PC-9 (cell line): Measurements from ENCODE around the gene M1AP.

Source experiments
- CTCF ChIP-seq: fragments of 200-600 bp; sonication (generic); conservative IDR thresholded peaks from 2 replicates; pipeline ENCODE4 v1.6.1; 2017; ENCODE audit warnings: mixed run types, antibody characterized with exemption, mild to moderate bottlenecking, moderate library complexity
- EZH2 ChIP-seq: fragments of 200-600 bp; sonication (generic); IDR thresholded peaks from 2 replicates; pipeline ENCODE4 v1.8.0; 2017; ENCODE audit warnings: antibody characterized with exemption, low read depth

GRCh38 chr2:74632939-74633312 lies 15.2 kb downstream of the M1AP start:
- TF ChIP-seq CTCF (no peak), EZH2 (no peak)
